SK-N-MC (cell line): ENCODE results near the gene IREB2.
A peak's percentile ranks its signal among the peaks of the same experiment; 100 is the strongest.

ENCODE experiments used
- EZH2 ChIP-seq: fragments of 200-600 bp; sonication (generic); IDR thresholded peaks from one replicate; pipeline ENCODE4 v1.6.1; 2017; ENCODE audit warnings: antibody characterized with exemption
- FOXP2 ChIP-seq: optimal IDR thresholded peaks from 2 replicates; pipeline ENCODE3; 2011; ENCODE audit warnings: mild to moderate bottlenecking, moderate library complexity; ENCODE audit not compliant: insufficient read depth; ENCODE audit errors: extremely low read length, control extremely low read depth
- POLR2AphosphoS5 ChIP-seq: IDR thresholded peaks from 2 replicates; pipeline ENCODE4 v1.6.1; 2012; ENCODE audit warnings: mild to moderate bottlenecking, low read depth, low read length, borderline replicate concordance

DNA sequence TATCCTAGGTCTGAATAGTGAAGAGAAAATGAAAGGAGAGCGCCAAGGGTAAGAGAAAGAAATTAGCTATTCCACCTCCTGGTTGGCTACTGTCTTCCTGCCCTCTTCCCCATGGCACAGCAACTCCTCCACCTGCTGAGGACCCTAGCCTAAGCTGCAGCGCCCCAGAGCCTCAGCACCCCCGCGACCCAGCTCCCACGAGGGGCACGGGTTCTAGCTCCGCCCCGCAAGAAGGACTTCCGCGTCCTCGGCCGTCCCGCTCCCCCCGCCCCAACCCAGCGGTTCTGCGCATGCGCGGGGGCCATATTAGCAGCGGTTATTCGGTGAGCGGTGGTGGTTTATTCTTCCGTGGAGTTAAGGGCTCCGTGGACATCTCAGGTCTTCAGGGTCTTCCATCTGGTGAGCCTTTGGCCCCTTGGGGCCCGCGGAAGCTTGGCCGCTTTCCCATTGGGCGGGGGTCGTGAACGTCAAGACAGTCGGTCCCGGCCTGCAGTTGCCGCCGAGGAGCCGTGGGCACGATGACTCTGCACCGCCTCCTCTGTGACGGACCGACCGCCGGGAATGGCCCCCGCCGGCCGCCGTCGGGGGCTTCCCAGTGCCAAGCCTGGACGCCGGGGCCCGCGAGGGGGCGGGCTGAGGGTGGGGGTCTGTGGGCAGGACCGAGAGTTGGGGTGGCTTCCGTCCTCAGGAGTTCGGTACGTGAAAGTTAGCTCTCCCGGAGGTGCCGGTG is 102.3 kb downstream of the IREB2 start, which contains the start of gene PSMA4:
- TF ChIP-seq POLR2AphosphoS5 (peak; percentile 100), EZH2 (no peak), FOXP2 (no peak)
